Tibial nerve (tissue), 4 donors: Measurements from ENCODE around the gene KDM5C. TPM values are rescaled to one million over a fixed set of nuclear protein-coding genes. Genes with fewer than 3 reads are reported as not detected.

Experiments used
- DNase-seq, 2 donors: peaks; one replicate each; pipeline ENCODE4 v3.0.0-alpha.2; 2019; ENCODE audit warnings: low spot score in 2 of 2
- H3K27ac ChIP-seq, 4 donors: fragments of 200-600 bp; sonication (generic) in 3 of 4; one replicate each; pipeline ENCODE4 v1.5.1; 2017 to 2019; ENCODE audit warnings: mild to moderate bottlenecking in 1 of 4
- H3K27me3 ChIP-seq, 2 donors: fragments of 200-600 bp; sonication (generic) in 1 of 2; one replicate each; pipeline versions ENCODE4 v1.5.1 to v1.6.0; 2017 to 2019
- H3K36me3 ChIP-seq, 3 donors: fragments of 200-600 bp; sonication (generic); one replicate each; pipeline ENCODE4 v1.5.1; 2018 to 2019
- H3K4me1 ChIP-seq, 4 donors: fragments of 200-600 bp; sonication (generic) in 3 of 4; one replicate each; pipeline ENCODE4 v1.5.1; 2017 to 2019
- H3K4me3 ChIP-seq, 4 donors: fragments of 200-600 bp; sonication (generic) in 3 of 4; one replicate each; pipeline ENCODE4 v1.5.1; 2017 to 2019; ENCODE audit warnings: mild to moderate bottlenecking in 1 of 4, moderate library complexity in 1 of 4
- H3K9me3 ChIP-seq, 4 donors: fragments of 200-600 bp; sonication (generic) in 3 of 4; one replicate each; pipeline ENCODE4 v1.5.1; 2017 to 2019
- EP300 ChIP-seq, 2 donors: sonication (generic); formaldehyde crosslinking; IDR thresholded peaks; one replicate each; pipeline ENCODE4 v1.6.1; 2017; ENCODE audit warnings: antibody characterized with exemption in 2 of 2, mild to moderate bottlenecking in 1 of 2
- POLR2A ChIP-seq, 2 donors: fragments of 450-650 bp; IDR thresholded peaks; one replicate each; pipeline ENCODE4 v1.6.1; 2017; ENCODE audit warnings: antibody characterized with exemption in 2 of 2, mild to moderate bottlenecking in 2 of 2, moderate library complexity in 2 of 2
- WGBS, 2 donors: methylation state at CpG; one replicate each; pipeline ENCODE4 v1.1.5; 2018; 5-methylcytosine and 5-hydroxymethylcytosine counted together
- total RNA-seq, 4 donors: library from RNA; depleted of rRNA; stranded (reverse); fragments of >200 nt; gene quantifications; one replicate each; pipeline ENCODE4 v1.1.0, GENCODE V29; 2016
- TF ChIP-seq, protein P1 (sequence below), 5 experiments: fragments of 200-600 bp in 3 of 5; fragments of 450-650 bp in 2 of 5; sonication (generic) in 3 of 5; IDR thresholded peaks; one replicate each; pipeline ENCODE4 v1.5.1; 2016 to 2019; ENCODE audit warnings: antibody characterized with exemption in 5 of 5, mild to moderate bottlenecking in 3 of 5, moderate library complexity in 2 of 5

KDM5C gene
- total RNA-seq, 4 donors from 2014 or later, result 56.8 to 127 (median 112) TPM

DNA sequence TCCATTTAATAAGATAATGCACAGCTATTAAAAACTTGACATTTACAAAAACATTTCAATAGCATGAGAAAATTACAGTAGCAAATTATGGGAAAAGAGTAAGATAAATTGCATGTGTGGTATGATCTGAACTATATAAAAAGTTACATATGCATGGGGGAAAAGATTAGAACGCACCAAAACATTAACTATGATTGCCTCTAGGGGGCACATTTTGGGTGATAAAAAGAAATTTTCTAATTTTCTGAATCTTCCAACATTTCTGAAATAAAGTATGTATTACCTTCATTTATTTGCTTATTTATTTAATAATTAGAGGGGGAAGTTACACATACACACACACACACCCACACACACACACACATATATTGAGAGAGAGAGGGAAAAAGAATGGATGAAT lies 19.6 kb upstream of the KDM5C start:
- H3K9me3 ChIP-seq, result no peaks in the 10 kb centered on the region
- peaks cover 0 to 12% of the 10 kb centered on the region in 2 donors for H3K27me3 ChIP-seq
- H3K36me3 ChIP-seq, result peaks cover 0 to 27% (median 0%) of the 10 kb centered on the region in 3 donors
- no peak overlapping the region for H3K27ac ChIP-seq
- no peak for DNase-seq
- no peaks in the 10 kb centered on the region for H3K4me1 ChIP-seq
- no peak overlapping the region for H3K4me3 ChIP-seq
- 44 to 61% methylated on average over 1 of the region's 1 CpG for WGBS, 2 donors
- TF ChIP-seq, protein P1, sequence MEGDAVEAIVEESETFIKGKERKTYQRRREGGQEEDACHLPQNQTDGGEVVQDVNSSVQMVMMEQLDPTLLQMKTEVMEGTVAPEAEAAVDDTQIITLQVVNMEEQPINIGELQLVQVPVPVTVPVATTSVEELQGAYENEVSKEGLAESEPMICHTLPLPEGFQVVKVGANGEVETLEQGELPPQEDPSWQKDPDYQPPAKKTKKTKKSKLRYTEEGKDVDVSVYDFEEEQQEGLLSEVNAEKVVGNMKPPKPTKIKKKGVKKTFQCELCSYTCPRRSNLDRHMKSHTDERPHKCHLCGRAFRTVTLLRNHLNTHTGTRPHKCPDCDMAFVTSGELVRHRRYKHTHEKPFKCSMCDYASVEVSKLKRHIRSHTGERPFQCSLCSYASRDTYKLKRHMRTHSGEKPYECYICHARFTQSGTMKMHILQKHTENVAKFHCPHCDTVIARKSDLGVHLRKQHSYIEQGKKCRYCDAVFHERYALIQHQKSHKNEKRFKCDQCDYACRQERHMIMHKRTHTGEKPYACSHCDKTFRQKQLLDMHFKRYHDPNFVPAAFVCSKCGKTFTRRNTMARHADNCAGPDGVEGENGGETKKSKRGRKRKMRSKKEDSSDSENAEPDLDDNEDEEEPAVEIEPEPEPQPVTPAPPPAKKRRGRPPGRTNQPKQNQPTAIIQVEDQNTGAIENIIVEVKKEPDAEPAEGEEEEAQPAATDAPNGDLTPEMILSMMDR (IDR thresholded peaks at IDR 0.05), result peak in 1 of 5 experiments; percentile 11
- no peak for TF ChIP-seq EP300 (IDR thresholded peaks at IDR 0.05)
- no peak for TF ChIP-seq POLR2A (IDR thresholded peaks at IDR 0.05)

DNA sequence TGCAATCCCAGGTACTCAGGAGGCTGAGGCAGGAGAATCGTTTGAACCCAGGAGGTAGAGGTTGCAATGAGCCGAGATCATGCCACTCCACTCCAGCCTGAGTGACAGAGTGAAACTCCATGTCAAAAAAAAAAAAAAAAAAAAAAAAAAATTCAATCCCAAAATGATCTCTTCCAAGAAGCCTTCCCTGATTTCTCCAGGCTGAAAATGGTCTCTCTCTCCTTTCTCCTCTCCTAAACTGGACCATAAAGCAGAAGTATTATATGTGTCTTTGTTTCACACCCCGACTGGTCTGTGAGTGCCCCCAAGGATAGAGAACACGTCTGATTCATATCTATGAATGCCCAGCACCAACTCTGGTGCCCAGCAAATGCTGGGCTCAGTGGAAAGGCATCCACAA lies 17.3 kb upstream of the KDM5C start:
- no peak for DNase-seq
- TF ChIP-seq POLR2A (IDR thresholded peaks at IDR 0.05) (no peak), EP300 (IDR thresholded peaks at IDR 0.05) (no peak)
- TF ChIP-seq, protein P1 (IDR thresholded peaks at IDR 0.05), result no peak
- Histone ChIP-seq H3K36me3 (peaks cover 0 to 33% (median 0%) of the 10 kb centered on the region in 3 donors), H3K27me3 (peaks cover 0 to 7% of the 10 kb centered on the region in 2 donors), H3K27ac (no peak overlapping the region), H3K4me1 (no peaks in the 10 kb centered on the region), H3K4me3 (no peak overlapping the region), H3K9me3 (no peaks in the 10 kb centered on the region)
- WGBS, 2 donors, result 79 to 87% methylated on average over 4 of the region's 4 CpGs

DNA sequence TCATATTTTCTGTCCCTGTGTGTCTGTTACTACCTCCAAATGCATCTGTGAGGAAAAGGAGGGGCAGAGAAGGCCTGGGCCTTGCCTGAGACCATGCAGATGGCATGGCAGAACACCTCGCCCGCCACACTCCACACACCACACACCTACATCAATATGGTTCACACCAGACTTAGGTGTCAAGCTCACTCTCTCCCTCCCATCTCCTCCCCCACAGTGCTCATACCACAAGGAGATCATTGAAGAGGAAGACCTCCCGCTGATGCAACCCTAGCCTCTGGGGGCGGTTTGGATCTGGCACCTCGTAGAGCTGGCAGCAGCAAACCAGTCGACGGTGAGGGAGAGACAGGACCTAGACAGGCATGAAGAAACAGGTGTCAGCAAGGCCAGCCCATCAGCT lies 16.6 kb upstream of the KDM5C start:
- no peaks in the 10 kb centered on the region for H3K9me3 ChIP-seq
- WGBS, 2 donors, result 86 to 90% methylated on average over 4 to 7 of the region's 7 CpGs
- H3K36me3 ChIP-seq, result peaks cover 0 to 31% (median 0%) of the 10 kb centered on the region in 3 donors
- H3K27me3 ChIP-seq, result peaks cover 0 to 7% of the 10 kb centered on the region in 2 donors
- no peak overlapping the region for H3K27ac ChIP-seq
- TF ChIP-seq POLR2A (IDR thresholded peaks at IDR 0.05) (no peak), EP300 (IDR thresholded peaks at IDR 0.05) (no peak)
- TF ChIP-seq, protein P1 (IDR thresholded peaks at IDR 0.05), result no peak
- H3K4me3 ChIP-seq, result no peak overlapping the region
- DNase-seq, result no peak
- H3K4me1 ChIP-seq, result no peaks in the 10 kb centered on the region

DNA sequence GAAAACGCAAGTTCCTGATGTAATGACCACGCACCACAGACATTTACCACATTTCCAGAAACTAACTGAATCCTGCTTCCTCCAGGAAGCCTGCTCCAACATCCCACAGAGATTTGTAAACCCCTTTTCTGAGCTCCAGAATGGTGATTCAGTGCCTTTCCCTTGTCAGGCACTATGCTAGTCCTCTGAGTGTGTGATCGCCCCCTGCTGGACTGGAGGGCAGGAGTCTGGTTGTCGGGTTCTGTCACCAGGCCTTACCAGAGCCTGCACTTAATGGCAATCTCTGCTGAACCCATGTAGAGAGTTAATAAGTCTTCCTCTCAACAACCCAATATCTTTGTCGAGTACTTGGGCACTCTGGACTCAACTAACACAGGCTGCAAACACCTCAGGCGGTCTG lies 14.5 kb upstream of the KDM5C start:
- Histone ChIP-seq H3K9me3 (no peaks in the 10 kb centered on the region), H3K4me1 (no peaks in the 10 kb centered on the region), H3K27ac (no peak overlapping the region), H3K36me3 (peaks cover 0 to 50% (median 0%) of the 10 kb centered on the region in 3 donors), H3K4me3 (no peak overlapping the region), H3K27me3 (peaks cover 0 to 17% of the 10 kb centered on the region in 2 donors)
- no peak for DNase-seq
- 86 to 94% methylated on average over 5 to 6 of the region's 6 CpGs for WGBS, 2 donors
- TF ChIP-seq, protein P1 (IDR thresholded peaks at IDR 0.05), result no peak
- TF ChIP-seq POLR2A (IDR thresholded peaks at IDR 0.05) (no peak), EP300 (IDR thresholded peaks at IDR 0.05) (no peak)

DNA sequence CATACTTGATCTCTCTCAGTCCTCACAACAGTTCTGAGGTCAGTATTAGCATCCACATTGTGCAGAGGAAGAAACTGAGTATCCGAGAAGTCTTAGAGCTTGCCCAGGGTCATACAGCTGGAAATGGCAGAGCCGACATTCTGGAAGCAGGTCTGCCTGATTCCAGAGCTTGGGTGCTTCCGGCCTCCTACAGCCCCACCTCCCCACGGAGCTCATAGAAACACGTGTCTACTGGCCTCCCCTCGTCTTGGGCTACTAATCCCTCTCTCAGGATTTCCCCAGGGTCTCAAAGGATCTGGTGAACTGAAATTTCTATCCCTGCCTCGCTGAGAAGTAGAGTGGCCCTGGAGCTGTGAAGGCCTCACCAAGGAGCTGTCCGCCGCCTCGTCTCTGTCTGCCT lies 12.0 kb upstream of the KDM5C start:
- H3K27me3 ChIP-seq, result peaks cover 0 to 12% of the 10 kb centered on the region in 2 donors
- H3K4me1 ChIP-seq, result no peaks in the 10 kb centered on the region
- 58 to 78% methylated on average over 10 of the region's 10 CpGs for WGBS, 2 donors
- no peaks in the 10 kb centered on the region for H3K9me3 ChIP-seq
- H3K27ac ChIP-seq, result no peak overlapping the region
- TF ChIP-seq EP300 (IDR thresholded peaks at IDR 0.05) (no peak), POLR2A (IDR thresholded peaks at IDR 0.05) (no peak)
- TF ChIP-seq, protein P1 (IDR thresholded peaks at IDR 0.05), result no peak
- no peak for DNase-seq
- H3K36me3 ChIP-seq, result peaks cover 0 to 51% (median 0%) of the 10 kb centered on the region in 3 donors
- H3K4me3 ChIP-seq, result no peak overlapping the region
